GM21619 (cell line): Measurements from ENCODE around the gene GAGE1.
"Not testable (repeated sequence)": the region's sequence is repeated elsewhere in the genome, so short reads cannot be mapped to it uniquely, and the experiment has no call there.

Source experiments
- ATAC-seq: cut with Tn5 transposase; IDR thresholded peaks from one replicate; pipeline ENCODE4 v1.9.1; 2021; ENCODE audit not compliant: unreplicated experiment

Gene GAGE1

GRCh38 chrX:49598720-49599119, at the start of gene GAGE1:
Gene GAGE1 (plus strand): TSS chrX:49599020. CDS start chrX:49600175, 1,155 bp downstream.
- ATAC-seq, result not testable (repeated sequence)

- ATAC-seq, result not testable (repeated sequence)
These were observed 47.8 kb upstream of the GAGE1 start, which contains the start of gene GAGE12E for GRCh38 chrX:49550989-49551388. Gene GAGE12E (plus strand): TSS chrX:49551289. CDS start chrX:49552444, 1,155 bp downstream.

GRCh38 chrX:49560542-49560941, 38.3 kb upstream of the GAGE1 start, which contains the start of gene GAGE12F:
Gene GAGE12F (plus strand): TSS chrX:49560842. CDS start chrX:49561997, 1,155 bp downstream.
- not testable (repeated sequence) for ATAC-seq

DNA sequence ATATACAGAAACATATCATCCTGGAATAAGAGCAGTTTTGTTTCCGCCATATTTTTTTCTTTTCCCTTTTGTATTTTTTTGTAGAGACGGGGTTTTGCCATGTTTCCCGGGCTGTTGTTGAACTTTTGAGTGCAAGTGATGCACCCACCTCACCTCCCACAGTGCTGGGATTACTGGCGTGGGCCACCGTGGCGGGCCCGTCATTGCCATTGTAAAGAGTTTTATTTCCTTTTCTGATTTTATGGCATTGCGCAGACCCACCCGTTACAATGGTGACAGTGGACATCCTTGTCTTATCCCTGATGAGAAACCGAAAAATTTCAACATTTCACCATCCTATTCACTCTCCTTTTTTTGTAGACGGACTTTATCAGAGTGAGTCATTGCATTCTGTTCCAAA, 30.1 kb upstream of the GAGE1 start:
- ATAC-seq, result not testable (repeated sequence)

DNA sequence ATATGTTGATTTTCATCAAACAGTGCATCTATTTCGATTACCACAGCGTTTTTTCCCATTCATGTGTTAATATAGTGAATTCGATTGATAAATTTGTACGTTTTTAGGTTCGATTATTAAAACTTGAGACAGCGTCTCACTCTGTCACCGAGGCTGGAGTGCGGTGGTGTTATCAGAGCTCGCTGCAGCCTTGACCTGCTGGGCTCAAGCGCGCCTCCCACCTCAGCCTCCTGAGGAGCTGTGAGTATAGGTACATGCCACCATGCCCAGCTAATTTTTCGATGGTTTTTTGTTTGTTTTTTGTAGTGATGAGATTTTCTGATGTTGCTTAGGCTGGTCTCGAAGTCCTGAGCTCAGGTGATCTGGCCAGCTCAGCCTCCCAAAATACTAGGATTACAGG, 29.7 kb upstream of the GAGE1 start:
- not testable (repeated sequence) for ATAC-seq

GRCh38 chrX:49570100-49570499, 28.7 kb upstream of the GAGE1 start, which contains the start of gene GAGE12G:
Gene GAGE12G (plus strand): TSS chrX:49570400. CDS start chrX:49571555, 1,155 bp downstream.
- not testable (repeated sequence) for ATAC-seq

- not testable (repeated sequence) for ATAC-seq
These were observed 19.2 kb upstream of the GAGE1 start, which contains the start of gene GAGE12H for GRCh38 chrX:49579649-49580048. Gene GAGE12H (plus strand): TSS chrX:49579949. CDS start chrX:49581104, 1,155 bp downstream.

DNA sequence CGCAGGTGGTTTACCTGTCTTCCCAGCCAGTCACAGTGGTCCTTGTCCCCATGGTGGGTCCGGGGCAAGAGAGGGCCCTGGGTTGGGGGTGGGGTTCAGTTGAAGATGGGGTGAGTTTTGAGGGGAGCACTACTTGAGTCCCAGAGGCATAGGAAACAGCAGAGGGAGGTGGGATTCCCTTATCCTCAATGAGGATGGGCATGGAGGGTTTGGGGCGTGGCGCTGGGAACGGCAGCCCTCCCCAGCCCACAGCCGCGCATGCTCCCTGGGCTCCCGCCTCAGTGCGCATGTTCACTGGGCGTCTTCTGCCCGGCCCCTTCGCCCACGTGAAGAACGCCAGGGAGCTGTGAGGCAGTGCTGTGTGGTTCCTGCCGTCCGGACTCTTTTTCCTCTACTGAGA, 9.6 kb upstream of the GAGE1 start, which contains the start of gene GAGE2A:
TSS of gene GAGE2A (plus strand) at position 301 of the 400 bp plus-strand sequence. CDS start 1,155 bp downstream, outside the sequence.
- not testable (repeated sequence) for ATAC-seq

DNA sequence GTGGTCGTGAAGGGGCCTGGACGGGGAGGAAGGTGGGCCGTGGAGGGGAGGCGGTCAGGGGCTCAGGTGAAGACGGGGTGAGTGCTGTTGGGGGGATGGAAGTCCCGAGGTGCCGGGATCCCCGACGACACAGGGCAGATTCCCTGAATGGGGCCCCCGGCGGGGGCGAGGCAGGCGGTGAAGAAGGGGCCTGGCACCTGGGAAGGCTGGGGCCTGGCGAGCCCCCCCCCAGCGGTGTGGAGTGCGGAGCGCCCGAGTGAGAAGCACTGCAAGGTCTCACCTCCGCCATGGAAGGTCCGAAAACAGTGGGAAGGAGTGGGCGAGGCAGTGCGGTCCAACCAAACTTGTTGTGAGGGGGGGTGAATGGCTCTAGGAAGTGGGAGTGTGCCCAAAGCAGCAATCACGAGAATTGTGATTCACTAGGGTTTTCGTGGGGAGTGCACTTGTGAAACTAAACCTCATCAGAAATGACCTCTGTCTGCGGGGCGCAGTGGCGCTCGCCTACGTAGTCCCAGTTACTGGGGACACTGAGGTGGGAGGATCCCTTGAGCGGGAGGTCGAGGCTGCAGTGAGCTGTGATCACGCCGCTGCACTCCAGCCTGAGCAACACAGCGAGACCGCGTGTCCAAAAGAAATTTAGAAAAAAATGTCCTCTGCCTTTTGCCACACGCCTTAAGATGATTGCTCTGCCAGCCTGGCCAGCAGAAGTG, 8.9 kb upstream of the GAGE1 start:
- ATAC-seq, result not testable (repeated sequence)

- not testable (repeated sequence) for ATAC-seq
These were observed 8.3 kb upstream of the GAGE1 start for GRCh38 chrX:49590488-49590887.

DNA sequence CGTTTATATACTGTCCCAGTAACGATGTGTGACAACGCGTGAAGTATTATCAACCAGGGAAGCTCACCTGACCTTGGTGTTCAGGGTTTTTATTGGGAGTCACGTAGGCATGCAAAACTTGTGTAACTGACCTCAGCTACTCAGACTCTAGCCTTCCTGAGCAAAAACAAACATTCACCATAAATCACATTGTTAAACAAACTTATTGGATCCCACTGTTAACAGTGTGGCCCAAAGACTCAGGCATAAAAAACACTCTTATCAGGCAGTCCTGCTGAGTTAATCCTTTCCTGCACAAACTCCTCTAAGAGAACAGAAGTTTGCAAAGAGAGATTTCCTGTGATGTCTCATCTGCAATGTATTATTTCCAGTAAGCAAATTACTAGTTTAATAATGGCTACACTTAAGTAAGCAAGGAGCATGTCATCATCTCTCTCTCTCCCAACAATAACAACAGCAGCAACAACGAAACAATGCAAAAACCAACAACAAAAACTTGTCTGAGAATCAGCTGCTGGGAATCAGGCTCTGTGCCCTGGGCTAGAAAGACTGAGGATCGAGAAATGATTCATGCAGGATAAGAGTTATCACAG, 12.0 kb downstream of the GAGE1 start:
- no peak for ATAC-seq

DNA sequence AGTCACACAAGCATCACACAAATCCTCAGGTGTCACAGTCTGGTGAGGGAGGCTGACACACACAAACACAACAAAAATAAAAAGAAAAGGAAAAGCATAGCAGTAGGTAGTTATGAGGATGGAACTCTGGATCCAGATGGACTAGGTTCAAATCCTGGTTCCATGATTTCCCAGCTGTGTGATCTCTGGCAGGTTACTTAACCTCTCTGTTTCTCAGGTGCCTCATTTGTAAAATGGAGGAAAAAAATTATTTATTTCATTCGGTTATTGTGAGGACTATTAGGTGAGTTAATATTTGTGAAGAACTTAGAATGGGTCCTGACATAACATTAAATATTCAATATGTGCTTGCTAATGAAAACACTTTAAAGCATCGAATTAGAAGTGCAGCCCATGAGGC, 19.8 kb downstream of the GAGE1 start:
- ATAC-seq, result no peak

DNA sequence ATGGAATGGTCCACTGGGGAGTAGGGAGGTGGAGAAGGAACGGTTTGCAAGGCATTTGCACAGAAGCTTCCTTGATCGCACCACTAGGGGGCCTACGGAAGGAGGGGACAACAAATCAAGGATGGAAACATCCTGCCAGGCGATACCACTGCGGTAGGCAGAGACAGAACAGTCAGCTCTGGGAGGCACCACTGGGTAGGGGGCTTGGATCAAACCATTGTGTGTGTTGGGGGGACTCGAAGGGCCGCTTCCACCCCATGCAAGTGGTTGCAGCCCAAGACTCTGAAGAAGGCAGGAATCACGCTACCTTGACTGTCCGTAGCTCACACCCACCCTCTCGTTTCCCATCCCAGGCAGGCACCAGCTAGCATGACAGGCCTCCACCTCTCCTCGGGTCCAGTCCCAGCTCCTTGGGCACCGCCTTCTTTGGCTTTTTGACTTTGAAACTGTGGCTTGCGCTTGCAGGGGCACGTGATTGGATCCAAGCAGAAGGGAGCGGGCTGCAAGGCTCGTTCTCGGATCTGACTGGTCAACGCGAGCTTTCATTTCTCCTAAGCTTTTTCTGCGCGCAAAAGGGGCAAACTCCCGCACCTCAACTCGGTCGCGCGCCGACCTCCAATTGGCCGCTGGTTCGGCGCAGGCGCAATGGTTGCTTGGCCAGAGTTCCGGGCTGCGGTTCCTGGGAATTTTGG, 28.4 kb downstream of the GAGE1 start:
- ATAC-seq, result no peak

GRCh38 chrX:49644991-49645637, 46.3 kb downstream of the GAGE1 start:
- ATAC-seq, result no peak

DNA sequence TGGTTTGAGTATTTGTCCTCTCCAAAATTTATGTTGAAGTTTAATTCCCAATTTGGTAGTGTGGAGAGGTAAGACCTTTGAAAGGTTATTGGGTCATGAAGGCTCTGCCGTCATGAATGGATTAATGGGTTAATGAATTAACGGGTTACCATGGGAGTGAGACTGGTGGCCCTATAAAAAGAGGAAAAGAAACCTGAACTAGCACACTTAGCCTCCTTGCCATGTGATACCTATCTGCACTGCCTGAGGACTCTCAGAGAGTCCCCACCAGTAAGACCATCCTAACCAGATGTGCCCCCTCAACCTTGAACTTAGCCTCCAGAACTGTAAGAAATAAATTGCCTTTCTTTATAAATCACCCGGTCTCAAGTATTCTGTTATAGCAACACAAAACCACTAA, 57.7 kb downstream of the GAGE1 start:
- peak; percentile 69 for ATAC-seq
